Endothelial cell of umbilical vein (primary cell): ENCODE data around the gene CEBPB. TPM values are rescaled to one million over a fixed set of nuclear protein-coding genes. Genes with fewer than 3 reads are reported as not detected.

Source experiments
- BruUV-seq: library from RNA; stranded (reverse); fragments of 400-500 nt; replicated peaks from 2 replicates; lab custom pipeline; 2021; lab: Mats Ljungman, UMichigan
- CTCF ChIA-PET: fragments of 300-600, 350-600 bp; sonication (Branson Sonifier 250); formaldehyde crosslinking; loops from one replicate; lab custom pipeline; 2021; ENCODE audit warnings: antibody characterized with exemption, inconsistent platforms; lab: Charles Lee
- POLR2A ChIA-PET: fragments of 300-600, 350-600 bp; sonication (Branson Sonifier 250); formaldehyde crosslinking; loops from one replicate; lab custom pipeline; 2021; ENCODE audit warnings: antibody characterized with exemption, inconsistent platforms; lab: Charles Lee
- DNase-seq: peaks from one replicate; pipeline ENCODE4 v3.0.0-alpha.2; 2011; ENCODE audit warnings: low read depth, low spot score
- FAIRE-seq: peaks from 2 replicates; lab custom pipeline; 2011; peaks lifted over from hg19 to GRCh38; lab: Jason Lieb, UNC
- H2AFZ ChIP-seq: 2 replicates; pipeline ENCODE4 v1.6.0; 2012; ENCODE audit warnings: low read depth, low read length, control low read depth, inconsistent platforms
- H3K27ac ChIP-seq: 2 replicates; pipeline ENCODE4 v1.5.1; 2011; ENCODE audit warnings: low read depth, mild to moderate bottlenecking, control low read depth, low read length, moderate library complexity; ENCODE audit not compliant: insufficient read depth
- H3K27me3 ChIP-seq, 2 experiments: 2 replicates each; pipeline versions ENCODE4 v1.6.0 to v1.6.1; 2011; ENCODE audit warnings: low read length in 2 of 2, mixed read lengths in 1 of 2; ENCODE audit not compliant: control insufficient read depth in 2 of 2, insufficient read depth in 2 of 2
- H3K36me3 ChIP-seq, 2 experiments: 2 replicates in 1 of 2; 3 replicates in 1 of 2; pipeline ENCODE4 v1.5.1; 2011; ENCODE audit warnings: low read length in 2 of 2, mild to moderate bottlenecking in 1 of 2, moderate library complexity in 1 of 2; ENCODE audit not compliant: control insufficient read depth in 2 of 2, insufficient read depth in 2 of 2; ENCODE audit errors: extremely low read depth in 1 of 2
- H3K4me1 ChIP-seq: 3 replicates; pipeline ENCODE4 v1.5.1; 2011; ENCODE audit warnings: mild to moderate bottlenecking, low read length; ENCODE audit not compliant: control insufficient read depth, insufficient read depth; ENCODE audit errors: extremely low read depth
- H3K4me2 ChIP-seq: 2 replicates; pipeline ENCODE4 v1.6.1; 2011; ENCODE audit warnings: low read length, control low read depth, mixed read lengths; ENCODE audit not compliant: insufficient read depth
- H3K4me3 ChIP-seq, 3 experiments: fragments of 200-600 bp in 1 of 3; sonication (generic), shearing (Covaris generic) in 1 of 3; replicated peaks in 1 of 3; 2 replicates each; pipeline ENCODE4 v1.5.1; 2011 to 2016; ENCODE audit warnings: control low read depth in 3 of 3, low read length in 3 of 3, mild to moderate bottlenecking in 2 of 3, inconsistent platforms in 1 of 3, low read depth in 1 of 3, moderate library complexity in 1 of 3; ENCODE audit not compliant: insufficient read depth in 1 of 3
- H3K79me2 ChIP-seq: 2 replicates; pipeline ENCODE4 v1.6.0; 2012; ENCODE audit warnings: low read length, inconsistent platforms; ENCODE audit not compliant: control insufficient read depth, insufficient read depth
- H3K9ac ChIP-seq: replicated peaks from 2 replicates; pipeline ENCODE3; 2011; ENCODE audit warnings: low read length, control low read depth; ENCODE audit not compliant: insufficient read depth; ENCODE audit errors: extremely low read depth
- H3K9me1 ChIP-seq: replicated peaks from 3 replicates; pipeline ENCODE4 v1.6.0; 2011; ENCODE audit warnings: mild to moderate bottlenecking, low read length; ENCODE audit not compliant: control insufficient read depth, insufficient read depth; ENCODE audit errors: extremely low read depth
- H3K9me3 ChIP-seq: replicated peaks from 2 replicates; pipeline ENCODE4 v1.5.1; 2012; ENCODE audit warnings: low read length, inconsistent platforms; ENCODE audit not compliant: control insufficient read depth, insufficient read depth
- H4K20me1 ChIP-seq: replicated peaks from 2 replicates; pipeline ENCODE3; 2011; ENCODE audit warnings: mild to moderate bottlenecking, low read length; ENCODE audit not compliant: control insufficient read depth, insufficient read depth; ENCODE audit errors: extremely low read depth
- EZH2 ChIP-seq: IDR thresholded peaks from 2 replicates; pipeline ENCODE4 v1.6.1; 2012; ENCODE audit warnings: borderline replicate concordance, low read depth, mild to moderate bottlenecking, moderate library complexity, low read length, inconsistent platforms; ENCODE audit not compliant: severe bottlenecking
- FOS ChIP-seq: IDR thresholded peaks from 2 replicates; pipeline ENCODE4 v1.6.1; 2011; ENCODE audit warnings: mild to moderate bottlenecking, low read length, moderate library complexity, borderline replicate concordance; ENCODE audit not compliant: insufficient read depth
- GATA2 ChIP-seq: IDR thresholded peaks from 2 replicates; pipeline ENCODE4 v1.7.0; 2011; ENCODE audit warnings: low read depth, mild to moderate bottlenecking, moderate library complexity, mixed read lengths, low read length; ENCODE audit not compliant: insufficient read length, insufficient read depth
- JUN ChIP-seq: IDR thresholded peaks from 2 replicates; pipeline ENCODE4 v1.6.1; 2011; ENCODE audit warnings: borderline replicate concordance, low read depth; ENCODE audit not compliant: insufficient read length, insufficient read depth
- MYC ChIP-seq: IDR thresholded peaks from one replicate; pipeline ENCODE4 v1.6.1; 2011; ENCODE audit warnings: mild to moderate bottlenecking, low read depth, low read length
- POLR2A ChIP-seq: IDR thresholded peaks from 2 replicates; pipeline ENCODE4 v1.6.1; 2012; ENCODE audit warnings: low read depth, mild to moderate bottlenecking, control low read depth, low read length
- POLR2AphosphoS5 ChIP-seq: IDR thresholded peaks from 2 replicates; pipeline ENCODE4 v1.6.1; 2012; ENCODE audit warnings: low read depth, mild to moderate bottlenecking, control low read depth, low read length, moderate library complexity; ENCODE audit not compliant: insufficient read depth
- dilution Hi-C: fragments of 300-500 bp; cut with MboI; formaldehyde crosslinking; loops from one replicate; pipeline ENCODE4 v1.15.0; 2019; ENCODE audit warnings: low sequenced_read_pairs; ENCODE audit not compliant: extremely low pct_ligation_motif_present
- intact Hi-C: fragments of 100-400 bp; cut with micrococcal nuclease; formaldehyde crosslinking; loops from one replicate; pipeline ENCODE4 v1.10.0; 2022
- polyA plus RNA-seq, 4 experiments: library from polyadenylated mRNA; depleted of rRNA in 3 of 4; stranded (reverse) in 3 of 4; unstranded in 1 of 4; fragments of >200 nt; gene quantifications; 2 replicates each; pipeline versions ENCODE4 v1.2.1 to v1.2.3, GENCODE V29; 2011 to 2012; ENCODE audit warnings: missing spikeins in 1 of 4
- total RNA-seq: library from RNA; stranded (reverse); gene quantifications from 2 replicates; pipeline ENCODE4 v1.2.3, GENCODE V29; 2021
- TF ChIP-seq, protein P1 (sequence below), 2 donors: IDR thresholded peaks; 1 replicate in 1 of 2; 2 replicates in 1 of 2; pipeline ENCODE4 v1.5.1; 2011; ENCODE audit warnings: low read length in 2 of 2, mild to moderate bottlenecking in 2 of 2, moderate library complexity in 2 of 2, control low read depth in 1 of 2, inconsistent platforms in 1 of 2, low read depth in 1 of 2; ENCODE audit not compliant: insufficient read depth in 1 of 2; ENCODE audit errors: extremely low read depth in 1 of 2
- TF ChIP-seq, protein P2 (sequence below): IDR thresholded peaks from 2 replicates; pipeline ENCODE4 v1.6.1; 2011; ENCODE audit not compliant: insufficient read depth, insufficient read length

CEBPB gene
- total and polyA plus RNA-seq, 2 donors (not counting 3 experiments of a cell fraction or from before 2014, with no cell fraction given): 3.7 to 11.4 TPM

DNA sequence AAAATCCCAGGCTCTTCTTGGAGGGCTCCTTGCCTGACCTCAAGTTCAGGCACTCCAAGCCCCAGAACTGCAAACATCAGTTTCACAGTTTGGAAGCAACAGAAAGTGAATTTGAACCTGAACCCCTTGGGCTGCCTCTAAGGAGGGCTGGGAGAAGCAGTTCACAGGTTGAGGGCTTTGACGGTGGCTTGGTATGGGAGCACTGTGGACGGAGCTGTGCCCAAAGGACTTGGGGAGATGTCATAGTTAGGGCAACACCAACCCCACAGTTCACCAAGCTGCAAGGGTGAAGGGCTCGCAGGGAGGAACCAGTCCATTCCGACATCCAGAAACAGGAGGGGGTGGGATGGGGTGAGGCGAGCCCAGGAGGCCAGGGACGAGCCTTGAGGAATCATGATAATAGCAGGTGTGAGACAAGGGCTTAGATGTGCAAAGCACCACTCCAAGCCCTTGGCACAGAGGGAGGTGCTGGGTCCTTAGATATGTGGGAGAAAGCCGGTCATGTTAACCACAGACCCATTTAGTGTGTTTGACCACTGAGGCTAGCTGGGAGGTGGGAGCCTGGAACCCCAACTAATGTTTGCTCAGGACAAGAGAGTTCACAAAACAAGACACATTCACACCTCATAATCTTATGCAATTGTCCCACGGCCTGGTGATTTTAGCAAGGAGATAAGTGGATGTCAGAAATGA is 4.3 kb downstream of the CEBPB start:
- ChIA-PET CTCF (no interaction called here), POLR2A (no interaction called here)
- no peaks in the 10 kb centered on the region for H3K9me3 ChIP-seq
- H3K4me3 ChIP-seq: no peak overlapping the region
- H3K36me3 ChIP-seq: no peaks in the 10 kb centered on the region
- no peaks in the 10 kb centered on the region for H3K9me1 ChIP-seq
- intact Hi-C loops: no loop called here
- TF ChIP-seq, protein P1, sequence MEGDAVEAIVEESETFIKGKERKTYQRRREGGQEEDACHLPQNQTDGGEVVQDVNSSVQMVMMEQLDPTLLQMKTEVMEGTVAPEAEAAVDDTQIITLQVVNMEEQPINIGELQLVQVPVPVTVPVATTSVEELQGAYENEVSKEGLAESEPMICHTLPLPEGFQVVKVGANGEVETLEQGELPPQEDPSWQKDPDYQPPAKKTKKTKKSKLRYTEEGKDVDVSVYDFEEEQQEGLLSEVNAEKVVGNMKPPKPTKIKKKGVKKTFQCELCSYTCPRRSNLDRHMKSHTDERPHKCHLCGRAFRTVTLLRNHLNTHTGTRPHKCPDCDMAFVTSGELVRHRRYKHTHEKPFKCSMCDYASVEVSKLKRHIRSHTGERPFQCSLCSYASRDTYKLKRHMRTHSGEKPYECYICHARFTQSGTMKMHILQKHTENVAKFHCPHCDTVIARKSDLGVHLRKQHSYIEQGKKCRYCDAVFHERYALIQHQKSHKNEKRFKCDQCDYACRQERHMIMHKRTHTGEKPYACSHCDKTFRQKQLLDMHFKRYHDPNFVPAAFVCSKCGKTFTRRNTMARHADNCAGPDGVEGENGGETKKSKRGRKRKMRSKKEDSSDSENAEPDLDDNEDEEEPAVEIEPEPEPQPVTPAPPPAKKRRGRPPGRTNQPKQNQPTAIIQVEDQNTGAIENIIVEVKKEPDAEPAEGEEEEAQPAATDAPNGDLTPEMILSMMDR (IDR thresholded peaks at IDR 0.05; ENCODE audit: extremely low read depth in 1 of 2, insufficient read depth in 1 of 2, low read depth in 1 of 2, low read length in 2 of 2): no peak
- TF ChIP-seq POLR2A (no peak), MYC (no peak), FOS (no peak), EZH2 (no peak), GATA2 (no peak), POLR2AphosphoS5 (no peak), JUN (no peak)
- TF ChIP-seq, protein P2, sequence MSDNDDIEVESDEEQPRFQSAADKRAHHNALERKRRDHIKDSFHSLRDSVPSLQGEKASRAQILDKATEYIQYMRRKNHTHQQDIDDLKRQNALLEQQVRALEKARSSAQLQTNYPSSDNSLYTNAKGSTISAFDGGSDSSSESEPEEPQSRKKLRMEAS: no peak
- dilution Hi-C loops: no loop called here
- H3K4me1 ChIP-seq: peaks cover 12% of the 10 kb centered on the region
- no peak overlapping the region for H3K4me2 ChIP-seq
- no peaks in the 10 kb centered on the region for H4K20me1 ChIP-seq
- H3K27ac ChIP-seq: no peak overlapping the region
- peaks cover 11% of the 10 kb centered on the region for H3K79me2 ChIP-seq
- no peak overlapping the region for H3K9ac ChIP-seq
- DNase-seq: no peak
- H2AFZ ChIP-seq: no peak overlapping the region
- no peak for FAIRE-seq
- no TSS peak for BruUV-seq
- H3K27me3 ChIP-seq: no peaks in the 10 kb centered on the region
